WTC11 (cell line): ENCODE results near the gene CFAP53. TPM values are rescaled to one million over a fixed set of nuclear protein-coding genes. Genes with fewer than 3 reads are reported as not detected.

ENCODE experiments used
- ATAC-seq: fragments of 200-7000 bp; cut with Tn5 transposase; 2 replicates; pipeline ENCODE4 v1.10.0; 2021; ENCODE audit warnings: mild to moderate bottlenecking, moderate library complexity
- CTCF ChIA-PET: fragments of 300-600 bp; sonication (Branson Sonifier 250); formaldehyde crosslinking; loops from one replicate; lab custom pipeline; 2021; ENCODE audit warnings: antibody characterized with exemption; lab: Charles Lee
- POLR2A ChIA-PET: fragments of 350-600 bp; sonication (Branson Sonifier 250); formaldehyde crosslinking; loops from one replicate; lab custom pipeline; 2021; ENCODE audit warnings: antibody characterized with exemption; lab: Charles Lee
- DNase-seq: peaks from one replicate; pipeline ENCODE4 v3.0.0; 2021; ENCODE audit warnings: low spot score
- H3K27ac Mint-ChIP-seq: 2 replicates; pipeline ENCODE4 v1.8.0; 2021; ENCODE audit warnings: mixed read lengths
- H3K27me3 Mint-ChIP-seq: 2 replicates; pipeline ENCODE4 v1.8.0; 2021; ENCODE audit warnings: low read depth, mild to moderate bottlenecking, moderate library complexity, mixed read lengths
- H3K36me3 Mint-ChIP-seq: 2 replicates; pipeline ENCODE4 v1.8.0; 2021; ENCODE audit warnings: mixed read lengths
- H3K4me1 Mint-ChIP-seq: 2 replicates; pipeline ENCODE4 v1.8.0; 2022; ENCODE audit warnings: mixed read lengths
- H3K4me3 Mint-ChIP-seq: 2 replicates; pipeline ENCODE4 v1.8.0; 2021; ENCODE audit warnings: mild to moderate bottlenecking, moderate library complexity, mixed read lengths
- H3K9me3 Mint-ChIP-seq: 2 replicates; pipeline ENCODE4 v1.8.0; 2021; ENCODE audit warnings: mixed read lengths
- ATF1 ChIP-seq: sonication (generic); formaldehyde crosslinking; IDR thresholded peaks from 2 replicates; pipeline ENCODE4 v1.8.1; 2023; ENCODE audit warnings: mild to moderate bottlenecking, moderate library complexity, missing genetic modification reagents
- CTCF ChIP-seq: fragments of 200-600 bp; IDR thresholded peaks from 2 replicates; pipeline ENCODE4 v1.8.0; 2022; ENCODE audit warnings: antibody characterized with exemption
- E2F4 ChIP-seq: sonication (generic); formaldehyde crosslinking; IDR thresholded peaks from 2 replicates; pipeline ENCODE4 v1.8.1; 2022; ENCODE audit warnings: low read depth, mild to moderate bottlenecking, moderate library complexity, missing genetic modification reagents, borderline replicate concordance
- ERG ChIP-seq: fragments of 250-450 bp; sonication (Bioruptor Pico); IDR thresholded peaks from 2 replicates; pipeline ENCODE4 v1.8.0; 2021; ENCODE audit warnings: mild to moderate bottlenecking
- FOXK1 ChIP-seq: sonication (generic); formaldehyde crosslinking; IDR thresholded peaks from 2 replicates; pipeline ENCODE4 v1.8.0; 2022; ENCODE audit warnings: mild to moderate bottlenecking, moderate library complexity, missing genetic modification reagents
- FOXP4 ChIP-seq: sonication (generic); formaldehyde crosslinking; IDR thresholded peaks from 2 replicates; pipeline ENCODE4 v1.8.0; 2022; ENCODE audit warnings: mild to moderate bottlenecking, missing genetic modification reagents
- JUN ChIP-seq: sonication (generic); formaldehyde crosslinking; IDR thresholded peaks from 2 replicates; pipeline ENCODE4 v1.8.0; 2023; ENCODE audit warnings: mild to moderate bottlenecking, missing genetic modification reagents
- MLX ChIP-seq: sonication (generic); formaldehyde crosslinking; IDR thresholded peaks from 2 replicates; pipeline ENCODE4 v1.8.1; 2023; ENCODE audit warnings: mild to moderate bottlenecking, missing genetic modification reagents, moderate library complexity
- NFE2L1 ChIP-seq: sonication (generic); formaldehyde crosslinking; IDR thresholded peaks from 2 replicates; pipeline ENCODE4 v1.8.1; 2023; ENCODE audit warnings: missing genetic modification reagents
- NFYB ChIP-seq: sonication (generic); formaldehyde crosslinking; conservative IDR thresholded peaks from 2 replicates; pipeline ENCODE4 v1.8.0; 2022; ENCODE audit warnings: low read depth, missing genetic modification reagents
- NR3C1 ChIP-seq: sonication (generic); formaldehyde crosslinking; conservative IDR thresholded peaks from 2 replicates; pipeline ENCODE4 v1.8.1; 2023; ENCODE audit warnings: low read depth, mild to moderate bottlenecking, missing genetic modification reagents
- SMAD3 ChIP-seq: sonication (generic); formaldehyde crosslinking; IDR thresholded peaks from 2 replicates; pipeline ENCODE4 v1.8.0; 2022; ENCODE audit warnings: missing genetic modification reagents, mild to moderate bottlenecking, borderline replicate concordance
- TEAD1 ChIP-seq: sonication (generic); formaldehyde crosslinking; IDR thresholded peaks from 2 replicates; pipeline ENCODE4 v1.8.0; 2022; ENCODE audit warnings: mild to moderate bottlenecking, missing genetic modification reagents
- ZBTB43 ChIP-seq: sonication (generic); formaldehyde crosslinking; IDR thresholded peaks from 2 replicates; pipeline ENCODE4 v1.8.1; 2023; ENCODE audit warnings: mild to moderate bottlenecking, missing genetic modification reagents
- ZNF219 ChIP-seq: sonication (generic); formaldehyde crosslinking; IDR thresholded peaks from 2 replicates; pipeline ENCODE4 v1.8.0; 2023; ENCODE audit warnings: missing genetic modification reagents, mild to moderate bottlenecking, borderline replicate concordance
- ZNF396 ChIP-seq: fragments of 250-450 bp; sonication (Bioruptor Pico); IDR thresholded peaks from 2 replicates; pipeline ENCODE4 v1.8.0; 2021; ENCODE audit warnings: mild to moderate bottlenecking, moderate library complexity, borderline replicate concordance
- ZNF423 ChIP-seq: fragments of 250-450 bp; sonication (Bioruptor Pico); IDR thresholded peaks from 2 replicates; pipeline ENCODE4 v2.1.2; 2022; ENCODE audit warnings: mild to moderate bottlenecking, moderate library complexity
- ZNF512 ChIP-seq: sonication (generic); formaldehyde crosslinking; IDR thresholded peaks from 2 replicates; pipeline ENCODE4 v1.8.1; 2022; ENCODE audit warnings: missing genetic modification reagents, borderline replicate concordance
- total RNA-seq: library from RNA; stranded (reverse); gene quantifications from 3 replicates; pipeline ENCODE4 v1.2.3, GENCODE V29; 2021
- TF ChIP-seq, protein P1 (sequence below): fragments of 250-450 bp; sonication (Bioruptor Pico); IDR thresholded peaks from 2 replicates; pipeline ENCODE4 v1.9.0; 2021; ENCODE audit warnings: mild to moderate bottlenecking
- TF ChIP-seq, protein P2 (sequence below): sonication (generic); formaldehyde crosslinking; IDR thresholded peaks from 2 replicates; pipeline ENCODE4 v1.8.0; 2023; ENCODE audit warnings: mild to moderate bottlenecking, missing genetic modification reagents
- TF ChIP-seq, protein P3 (sequence below): sonication (generic); formaldehyde crosslinking; IDR thresholded peaks from 2 replicates; pipeline ENCODE4 v1.8.0; 2022; ENCODE audit warnings: mild to moderate bottlenecking, missing genetic modification reagents

CFAP53 gene
- total RNA-seq, 1 experiment from 2014 or later = 0.26 TPM

GRCh38 chr18:50274941-50275340 lies 8.6 kb upstream of the CFAP53 start (continued):
- TF ChIP-seq FOXP4 (CRISPR knock-in tag) = no peak
- no peak for TF ChIP-seq NFE2L1 (CRISPR knock-in tag)
- no peak for TF ChIP-seq ZNF512 (CRISPR knock-in tag)
- TF ChIP-seq, protein P1, sequence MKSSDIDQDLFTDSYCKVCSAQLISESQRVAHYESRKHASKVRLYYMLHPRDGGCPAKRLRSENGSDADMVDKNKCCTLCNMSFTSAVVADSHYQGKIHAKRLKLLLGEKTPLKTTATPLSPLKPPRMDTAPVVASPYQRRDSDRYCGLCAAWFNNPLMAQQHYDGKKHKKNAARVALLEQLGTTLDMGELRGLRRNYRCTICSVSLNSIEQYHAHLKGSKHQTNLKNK (CRISPR knock-in tag) = no peak
- TF ChIP-seq ZNF219 = no peak
- TF ChIP-seq, protein P2, sequence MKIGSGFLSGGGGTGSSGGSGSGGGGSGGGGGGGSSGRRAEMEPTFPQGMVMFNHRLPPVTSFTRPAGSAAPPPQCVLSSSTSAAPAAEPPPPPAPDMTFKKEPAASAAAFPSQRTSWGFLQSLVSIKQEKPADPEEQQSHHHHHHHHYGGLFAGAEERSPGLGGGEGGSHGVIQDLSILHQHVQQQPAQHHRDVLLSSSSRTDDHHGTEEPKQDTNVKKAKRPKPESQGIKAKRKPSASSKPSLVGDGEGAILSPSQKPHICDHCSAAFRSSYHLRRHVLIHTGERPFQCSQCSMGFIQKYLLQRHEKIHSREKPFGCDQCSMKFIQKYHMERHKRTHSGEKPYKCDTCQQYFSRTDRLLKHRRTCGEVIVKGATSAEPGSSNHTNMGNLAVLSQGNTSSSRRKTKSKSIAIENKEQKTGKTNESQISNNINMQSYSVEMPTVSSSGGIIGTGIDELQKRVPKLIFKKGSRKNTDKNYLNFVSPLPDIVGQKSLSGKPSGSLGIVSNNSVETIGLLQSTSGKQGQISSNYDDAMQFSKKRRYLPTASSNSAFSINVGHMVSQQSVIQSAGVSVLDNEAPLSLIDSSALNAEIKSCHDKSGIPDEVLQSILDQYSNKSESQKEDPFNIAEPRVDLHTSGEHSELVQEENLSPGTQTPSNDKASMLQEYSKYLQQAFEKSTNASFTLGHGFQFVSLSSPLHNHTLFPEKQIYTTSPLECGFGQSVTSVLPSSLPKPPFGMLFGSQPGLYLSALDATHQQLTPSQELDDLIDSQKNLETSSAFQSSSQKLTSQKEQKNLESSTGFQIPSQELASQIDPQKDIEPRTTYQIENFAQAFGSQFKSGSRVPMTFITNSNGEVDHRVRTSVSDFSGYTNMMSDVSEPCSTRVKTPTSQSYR (CRISPR knock-in tag) = no peak
- no peak for TF ChIP-seq E2F4 (CRISPR knock-in tag)
- TF ChIP-seq NR3C1 = no peak
- no peak for TF ChIP-seq ATF1 (CRISPR knock-in tag)
- TF ChIP-seq MLX (CRISPR knock-in tag) = no peak

DNA sequence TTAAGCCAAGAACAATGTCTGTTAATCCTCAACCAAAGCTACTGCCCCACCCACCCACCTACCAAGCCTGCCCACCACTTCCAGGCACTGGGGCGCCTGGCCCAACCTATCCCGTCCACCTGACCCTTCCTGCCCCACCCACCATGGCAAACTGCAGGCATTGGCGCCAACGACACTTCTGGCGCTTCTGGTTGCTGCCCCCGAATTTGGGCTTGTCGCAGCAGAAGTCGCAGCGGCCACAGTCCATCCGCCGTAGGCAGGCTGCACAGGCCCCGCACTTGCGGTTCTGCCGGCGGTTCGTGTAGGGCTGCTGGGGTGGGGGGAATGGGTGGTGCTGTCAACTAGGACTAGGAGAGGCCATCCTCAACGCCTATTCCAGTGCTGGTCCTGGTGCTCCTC lies 7.7 kb upstream of the CFAP53 start:
- CTCF ChIA-PET = interaction anchor here (1.2 kb wide), 1 partner anchor 83 kb away, joined by 3 read pairs; no protein-coding TSS in a partner anchor
- POLR2A ChIA-PET = no interaction called here
- no peaks in the 10 kb centered on the region for H3K27me3 Mint-ChIP-seq
- no peak overlapping the region for H3K27ac Mint-ChIP-seq
- no peaks in the 10 kb centered on the region for H3K9me3 Mint-ChIP-seq
- TF ChIP-seq ZNF396 (CRISPR knock-in tag) (no peak), ZNF423 (CRISPR knock-in tag) (no peak), E2F4 (CRISPR knock-in tag) (no peak), ZBTB43 (CRISPR knock-in tag) (no peak), TEAD1 (CRISPR knock-in tag) (no peak), NFYB (CRISPR knock-in tag) (no peak), SMAD3 (CRISPR knock-in tag) (no peak), JUN (CRISPR knock-in tag) (no peak), CTCF (no peak), FOXK1 (CRISPR knock-in tag) (no peak), ERG (no peak)
- TF ChIP-seq, protein P3, sequence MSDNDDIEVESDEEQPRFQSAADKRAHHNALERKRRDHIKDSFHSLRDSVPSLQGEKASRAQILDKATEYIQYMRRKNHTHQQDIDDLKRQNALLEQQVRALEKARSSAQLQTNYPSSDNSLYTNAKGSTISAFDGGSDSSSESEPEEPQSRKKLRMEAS = no peak
- ATAC-seq (no peak), DNase-seq (no peak)
- no peak overlapping the region for H3K4me3 Mint-ChIP-seq
- peaks cover 60% of the 10 kb centered on the region for H3K36me3 Mint-ChIP-seq
- no peaks in the 10 kb centered on the region for H3K4me1 Mint-ChIP-seq
